GM15510 (cell line): ENCODE results near the gene GALNT18.

Experiments
- POLR2A ChIP-seq: IDR thresholded peaks from 3 replicates; pipeline ENCODE4 v1.6.1; 2011; ENCODE audit warnings: borderline replicate concordance; ENCODE audit not compliant: insufficient read length; ENCODE audit errors: extremely low read depth

Gene GALNT18

GRCh38 chr11:11449327-11449726 lies 172.5 kb downstream of the GALNT18 start:
- TF ChIP-seq POLR2A, result no peak

GRCh38 chr11:11448626-11449025 lies 173.2 kb downstream of the GALNT18 start:
- TF ChIP-seq POLR2A, result no peak

GRCh38 chr11:11446967-11447366 lies 174.8 kb downstream of the GALNT18 start:
- no peak for TF ChIP-seq POLR2A

GRCh38 chr11:11446564-11446963 lies 175.2 kb downstream of the GALNT18 start:
- no peak for TF ChIP-seq POLR2A

GRCh38 chr11:11445441-11446185 lies 176.2 kb downstream of the GALNT18 start:
- TF ChIP-seq POLR2A, result no peak

GRCh38 chr11:11444804-11445131 lies 177.0 kb downstream of the GALNT18 start:
- TF ChIP-seq POLR2A, result no peak

GRCh38 chr11:11444027-11444803 lies 177.6 kb downstream of the GALNT18 start:
- TF ChIP-seq POLR2A, result no peak

GRCh38 chr11:11442791-11443190 lies 179.0 kb downstream of the GALNT18 start:
- TF ChIP-seq POLR2A, result no peak

- no peak for TF ChIP-seq POLR2A
Observed at GRCh38 chr11:11441516-11441915, 180.3 kb downstream of the GALNT18 start.

GRCh38 chr11:11441091-11441490 lies 180.7 kb downstream of the GALNT18 start:
- TF ChIP-seq POLR2A, result no peak

GRCh38 chr11:11440144-11440543 lies 181.7 kb downstream of the GALNT18 start:
- no peak for TF ChIP-seq POLR2A

GRCh38 chr11:11439591-11439990 lies 182.2 kb downstream of the GALNT18 start:
- TF ChIP-seq POLR2A, result no peak

GRCh38 chr11:11436715-11437313 lies 185.0 kb downstream of the GALNT18 start:
- no peak for TF ChIP-seq POLR2A

- TF ChIP-seq POLR2A, result no peak
Observed at GRCh38 chr11:11435635-11436034, 186.2 kb downstream of the GALNT18 start.

GRCh38 chr11:11433960-11434359 lies 187.8 kb downstream of the GALNT18 start:
- no peak for TF ChIP-seq POLR2A
